NCI-H128 (cell line): Measurements from ENCODE around the gene NAPB.

ENCODE experiments used
- DNase-seq: peaks from one replicate; lab custom pipeline; 2025; ENCODE audit not compliant: unreplicated experiment; lab: John Stamatoyannopoulos, UW

The NAPB gene

DNA sequence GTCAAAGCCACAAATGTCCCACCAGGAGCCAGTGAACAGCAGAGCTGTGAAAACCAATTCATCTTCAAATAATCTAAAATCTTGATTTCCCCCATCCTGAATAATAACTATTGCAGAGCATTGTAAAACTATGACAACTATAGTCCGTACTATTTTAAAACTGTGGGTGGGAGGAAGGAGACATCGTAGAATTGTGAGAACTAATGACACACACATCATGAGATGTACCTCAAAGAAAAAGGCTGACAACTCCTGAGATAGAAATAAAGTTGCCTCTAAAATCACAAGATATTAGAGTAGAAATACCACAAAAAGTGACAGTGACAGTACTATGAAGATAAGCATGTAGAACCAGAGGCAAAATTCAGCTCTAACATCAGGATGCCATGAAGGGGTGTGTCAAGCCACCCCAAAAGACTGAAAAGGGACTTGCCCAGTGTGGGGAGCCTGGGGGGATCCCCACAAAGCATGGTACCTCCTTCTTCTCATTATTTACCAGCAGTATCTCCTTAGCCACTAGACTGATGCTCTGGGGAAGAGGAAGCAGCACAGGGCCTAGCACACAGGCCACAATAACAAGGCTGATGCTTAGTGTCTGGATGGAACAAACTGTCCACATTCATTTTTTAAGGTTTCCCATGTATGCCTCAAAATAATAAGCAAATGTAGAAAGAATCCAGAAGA, 13.4 kb downstream of the NAPB start:
- no peak for DNase-seq

DNA sequence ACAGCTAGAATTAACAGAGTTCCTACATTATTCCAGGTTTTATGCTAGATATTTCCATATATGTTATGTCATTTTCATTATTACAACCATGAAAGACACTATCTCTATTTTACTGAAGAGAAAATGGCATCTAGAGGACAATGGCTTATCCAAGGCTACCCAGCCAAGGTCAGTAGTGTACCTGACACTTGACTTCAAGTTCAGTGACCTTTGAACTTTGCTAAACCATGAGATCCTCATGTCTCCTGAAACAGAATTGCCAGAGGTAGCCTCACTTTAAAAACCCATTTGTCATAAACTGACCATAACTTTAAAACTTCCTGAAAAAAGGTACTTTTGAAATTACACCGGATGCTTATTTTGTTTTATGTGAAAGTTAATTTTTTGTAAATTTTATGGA, 14.4 kb downstream of the NAPB start:
- DNase-seq, result no peak

DNA sequence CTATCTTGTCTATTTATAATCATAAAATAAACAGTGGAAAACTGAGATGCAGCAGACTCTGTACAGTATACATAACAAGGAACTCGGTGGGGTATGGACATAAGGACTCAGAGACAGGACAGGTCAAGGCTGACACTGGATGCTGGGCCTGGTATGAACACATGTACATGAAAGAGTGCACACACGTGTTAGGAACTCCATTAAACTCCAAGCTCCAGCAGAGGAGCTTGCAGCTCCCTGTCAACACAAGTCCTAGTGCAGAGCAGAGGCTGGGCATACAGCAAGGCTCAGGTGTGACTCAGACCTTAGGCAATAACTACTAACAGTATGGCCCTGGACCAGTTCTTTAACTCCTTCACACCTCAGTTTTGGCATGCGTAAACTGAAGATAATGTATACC, 17.1 kb downstream of the NAPB start:
- no peak for DNase-seq

DNA sequence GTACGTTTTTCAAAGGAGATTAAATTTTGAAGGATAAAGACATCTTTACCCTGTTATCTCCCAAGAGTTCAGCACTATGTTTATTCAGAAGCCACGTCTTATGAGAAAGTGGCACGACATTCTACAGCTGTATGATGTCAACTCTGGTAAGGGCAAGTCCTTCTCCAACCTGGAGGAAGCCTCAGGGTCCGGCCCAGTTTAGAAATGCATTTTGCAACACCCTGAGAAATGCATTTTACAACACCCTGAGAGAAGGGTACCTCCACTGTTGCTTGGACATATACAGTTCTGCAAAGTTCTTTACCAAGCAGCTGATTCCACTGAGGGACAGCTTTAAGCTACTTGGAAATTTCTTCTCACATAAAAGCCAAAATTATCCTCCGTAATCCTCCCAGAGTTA, 17.5 kb downstream of the NAPB start:
- DNase-seq, result no peak

DNA sequence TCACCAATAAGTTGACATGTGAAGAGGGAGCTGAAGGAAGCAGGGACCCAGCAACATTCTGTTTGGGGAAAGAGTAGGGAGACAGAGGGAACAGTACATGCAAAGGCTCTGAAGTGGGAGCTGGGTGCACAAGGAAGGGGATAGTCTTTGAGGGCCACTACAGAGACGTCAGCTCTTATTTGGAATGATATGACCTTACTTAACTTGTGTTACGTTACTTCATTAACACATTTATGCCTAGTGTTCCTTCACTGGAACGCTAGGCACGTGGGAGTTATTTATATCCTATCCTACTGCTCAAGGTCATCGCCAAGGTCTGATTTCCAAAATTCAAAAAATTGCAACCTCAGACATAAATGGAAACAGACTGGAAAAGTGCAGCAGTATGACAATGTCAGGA, 20.2 kb downstream of the NAPB start:
- DNase-seq, result no peak

DNA sequence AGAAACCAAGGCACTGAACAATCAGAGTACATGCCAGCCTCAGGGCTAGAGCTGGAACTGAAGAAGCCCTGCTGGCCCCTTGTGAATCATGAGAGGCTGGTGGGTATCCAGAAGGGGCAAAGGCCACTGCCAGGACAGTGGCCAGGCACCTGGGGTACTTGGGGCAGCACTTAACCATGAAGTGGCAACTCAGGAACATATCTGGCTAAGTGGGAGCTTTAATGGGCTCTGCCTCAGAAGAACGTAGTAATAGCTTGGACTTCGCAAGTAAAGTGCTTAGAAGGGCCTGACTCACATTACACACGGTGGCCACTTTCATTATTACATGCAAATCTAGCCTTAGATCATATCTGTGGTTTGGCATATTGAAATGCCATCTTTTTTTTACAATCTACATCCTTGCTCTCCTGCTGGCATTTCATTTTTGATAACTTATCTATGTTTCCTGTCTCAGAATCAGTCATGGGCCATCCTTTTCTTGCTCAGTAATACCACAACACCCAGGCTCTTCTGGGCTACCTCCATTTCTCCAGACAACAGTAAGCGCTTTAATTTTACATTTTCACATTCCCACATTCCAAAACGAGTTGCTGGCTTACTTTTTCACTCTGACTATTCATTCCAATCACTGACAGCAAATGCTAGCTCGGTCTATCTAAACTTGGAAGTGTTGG, 21.6 kb downstream of the NAPB start:
- DNase-seq, result no peak

DNA sequence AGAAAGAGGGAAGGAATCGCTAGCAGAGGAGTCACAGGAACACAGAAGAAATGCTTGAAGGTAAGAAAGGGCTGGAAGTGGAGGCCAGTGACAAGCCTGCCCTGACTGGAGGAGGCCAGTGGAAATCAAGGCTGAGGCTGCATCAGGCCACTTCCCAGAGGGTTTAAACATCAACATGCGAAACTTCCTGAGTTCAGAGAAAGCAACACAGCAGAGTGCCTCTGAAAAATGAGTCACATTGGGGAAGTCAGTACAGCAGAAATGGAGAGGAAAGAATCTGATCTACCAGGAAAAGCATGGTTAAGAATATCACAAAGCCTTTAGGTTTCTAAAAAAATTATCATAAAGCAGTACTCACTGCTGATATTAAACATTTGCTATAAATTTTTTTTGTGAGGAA, 23.3 kb downstream of the NAPB start:
- DNase-seq, result no peak

DNA sequence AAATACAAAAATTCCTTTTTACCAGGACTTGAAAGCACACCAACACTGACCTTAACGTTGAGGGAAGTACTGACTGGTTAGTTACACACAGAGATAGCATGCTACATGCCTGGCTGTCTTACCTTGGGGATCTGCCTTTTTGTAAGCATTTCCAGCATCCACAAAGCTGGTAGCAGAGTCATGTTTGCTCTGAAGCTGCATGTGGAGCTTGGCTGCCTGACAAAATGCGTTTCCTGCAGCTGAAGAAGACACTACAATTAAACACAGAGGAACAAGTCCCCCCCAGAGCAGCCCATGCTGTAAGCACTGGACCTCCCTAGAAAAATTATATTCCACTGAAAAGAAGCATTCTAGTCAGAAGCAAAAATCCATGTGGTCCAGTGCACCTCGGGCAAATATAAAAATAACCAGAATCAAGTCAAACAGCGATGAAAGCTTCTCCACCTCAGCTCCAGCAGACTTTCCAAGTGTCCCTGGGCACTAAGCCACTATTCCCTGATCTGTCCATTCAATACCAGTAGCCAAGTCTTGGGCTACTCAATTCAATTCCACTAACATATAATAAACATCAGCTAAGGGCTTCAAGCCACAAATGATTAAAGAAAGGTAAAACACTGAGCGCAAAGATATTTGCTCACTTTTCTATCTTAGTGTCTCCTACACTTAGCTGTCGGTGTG, 24.2 kb downstream of the NAPB start:
- no peak for DNase-seq

DNA sequence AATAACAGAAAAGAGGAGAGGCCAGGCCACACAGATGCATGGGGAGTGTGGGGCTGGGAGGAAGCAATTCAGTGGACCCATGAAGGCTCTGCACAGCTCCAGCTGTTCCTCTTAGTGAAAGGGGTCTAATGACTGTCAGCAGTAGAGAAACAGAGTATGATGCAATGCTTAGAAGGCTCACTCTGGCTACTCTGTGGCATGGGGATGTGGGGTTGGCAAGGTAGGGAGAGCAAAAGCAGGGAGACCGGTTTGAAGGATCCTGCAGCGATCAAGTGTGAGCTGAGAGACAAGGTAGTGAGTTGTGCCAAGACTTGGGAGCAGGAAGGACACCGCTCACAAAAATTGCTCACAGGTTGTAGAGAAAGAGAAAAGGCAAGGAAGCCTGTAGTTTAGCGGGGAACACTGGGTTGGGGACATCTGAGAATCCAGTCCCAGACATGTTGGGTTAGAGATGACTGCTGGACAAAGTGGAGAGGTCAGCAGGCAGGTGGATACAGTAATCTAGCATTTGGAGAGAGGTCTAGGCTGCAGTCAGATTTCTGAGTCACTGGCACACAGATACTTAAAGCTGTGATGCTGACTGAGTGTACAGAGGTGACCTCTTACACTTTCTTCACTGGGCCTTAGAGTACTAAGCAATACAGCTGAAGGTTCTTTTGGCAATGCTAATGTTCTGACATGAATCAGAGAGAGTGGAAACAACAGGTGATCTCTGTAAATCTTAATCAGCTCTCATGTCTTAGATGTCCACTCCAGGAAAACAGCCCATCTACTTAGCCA, 27.1 kb downstream of the NAPB start:
- no peak for DNase-seq

DNA sequence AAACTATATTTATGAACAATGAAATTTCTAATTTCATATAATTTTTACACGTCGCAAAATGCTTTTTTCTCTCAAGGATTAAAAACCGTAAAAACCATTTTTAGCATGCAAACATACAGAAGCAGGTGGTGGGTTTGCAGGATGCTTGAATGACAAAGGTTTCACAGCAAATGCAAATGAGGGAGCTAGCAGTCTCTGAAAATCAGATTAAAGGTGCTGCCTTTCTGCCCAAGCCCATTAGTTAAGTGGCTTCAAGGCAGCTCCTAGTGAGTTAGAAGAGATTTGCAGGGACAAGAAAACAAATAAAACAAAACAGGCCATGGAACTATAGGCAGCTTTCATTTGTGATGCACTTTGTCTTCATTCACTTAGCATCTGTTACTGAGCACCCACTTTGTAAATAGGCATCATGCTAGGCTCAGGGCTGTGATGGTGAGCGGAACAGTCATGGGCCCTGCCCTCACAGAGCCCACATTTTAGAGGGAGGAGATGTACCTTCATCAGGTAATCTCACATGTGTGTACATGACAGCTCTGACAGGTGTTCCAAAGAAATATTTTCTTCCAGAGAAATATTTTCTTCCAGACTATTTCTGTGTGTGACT, 29.5 kb downstream of the NAPB start:
- no peak for DNase-seq

DNA sequence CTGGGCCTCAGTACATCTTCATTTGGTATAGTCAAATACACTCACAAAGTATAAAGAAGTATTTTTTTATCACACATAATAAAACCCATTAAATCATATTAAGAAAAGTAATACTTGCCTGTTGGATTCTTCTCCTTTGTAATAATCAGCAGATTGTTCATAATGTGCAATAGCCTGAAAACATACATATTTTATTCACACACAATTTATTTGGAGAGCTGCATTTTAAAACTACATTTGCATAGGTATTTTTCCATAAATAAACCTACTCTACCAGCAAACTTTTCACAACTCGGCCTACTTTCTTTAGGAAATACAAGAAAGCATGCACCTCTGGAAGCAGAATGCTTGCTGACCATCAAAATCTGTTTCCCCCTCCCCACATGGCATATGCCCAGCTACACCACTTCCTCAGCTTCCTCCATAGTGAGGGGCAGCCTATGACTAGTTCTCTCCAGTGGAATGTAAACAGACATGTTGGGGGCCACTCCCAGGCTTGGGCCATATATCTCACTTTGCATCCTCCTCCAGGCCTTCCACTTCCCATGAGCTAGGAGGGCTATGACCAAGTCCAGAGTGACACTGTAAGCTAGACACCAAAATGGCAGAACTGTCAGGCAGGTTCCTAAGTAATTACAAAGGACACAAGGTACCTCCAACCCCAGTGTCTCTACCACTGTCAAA, 31.1 kb downstream of the NAPB start:
- no peak for DNase-seq

DNA sequence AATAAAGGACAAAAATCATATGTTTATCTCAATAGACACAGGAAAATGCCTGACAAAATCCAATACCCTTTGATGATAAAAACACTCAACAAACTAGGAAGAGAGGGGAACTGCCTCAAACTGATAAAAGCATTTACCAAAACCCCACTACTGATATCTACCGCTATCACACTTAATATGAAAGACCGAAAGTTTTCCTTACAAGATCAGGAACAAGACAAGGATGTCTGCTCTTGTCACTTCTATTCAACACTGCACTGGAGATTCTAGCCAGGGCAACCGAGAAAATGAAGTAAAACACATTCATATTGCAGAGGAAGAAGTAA, 34.2 kb downstream of the NAPB start:
- DNase-seq, result no peak

DNA sequence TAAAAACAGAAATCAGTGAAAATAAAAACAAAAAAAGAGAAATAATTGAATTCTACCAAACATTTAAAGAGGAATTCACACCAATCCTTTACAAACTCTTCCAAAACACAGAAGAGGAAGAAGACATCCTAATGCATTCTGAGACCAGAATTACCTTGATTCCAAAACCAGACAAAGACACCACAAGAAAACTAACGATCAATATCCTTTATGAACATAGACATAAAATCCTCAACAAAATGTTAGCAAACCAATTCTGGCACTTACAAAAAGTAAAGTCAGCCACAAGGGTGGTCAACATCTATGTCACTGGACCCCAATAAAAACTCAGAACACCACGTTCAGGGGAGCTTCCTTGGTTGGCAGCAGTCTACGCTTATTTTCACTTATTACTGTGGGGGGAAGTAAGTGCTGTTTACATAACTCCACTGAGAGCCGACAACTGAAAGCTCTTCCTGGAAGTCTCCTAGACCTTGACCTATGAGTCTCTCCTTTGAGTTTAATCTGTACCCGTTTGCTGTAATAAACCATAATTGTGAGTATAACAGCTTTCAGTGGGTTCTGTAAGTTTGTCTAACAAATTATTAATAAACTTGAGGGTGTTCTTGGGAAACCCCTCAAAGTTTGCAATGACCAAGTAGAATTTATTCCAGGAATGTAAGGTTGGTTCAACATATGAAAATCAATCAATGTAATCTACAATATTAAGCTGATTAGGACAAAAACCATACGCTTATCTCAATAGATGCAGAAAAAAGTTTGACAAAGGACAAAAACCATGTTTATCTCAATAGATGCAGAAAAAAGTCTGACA, 34.8 kb downstream of the NAPB start:
- no peak for DNase-seq

DNA sequence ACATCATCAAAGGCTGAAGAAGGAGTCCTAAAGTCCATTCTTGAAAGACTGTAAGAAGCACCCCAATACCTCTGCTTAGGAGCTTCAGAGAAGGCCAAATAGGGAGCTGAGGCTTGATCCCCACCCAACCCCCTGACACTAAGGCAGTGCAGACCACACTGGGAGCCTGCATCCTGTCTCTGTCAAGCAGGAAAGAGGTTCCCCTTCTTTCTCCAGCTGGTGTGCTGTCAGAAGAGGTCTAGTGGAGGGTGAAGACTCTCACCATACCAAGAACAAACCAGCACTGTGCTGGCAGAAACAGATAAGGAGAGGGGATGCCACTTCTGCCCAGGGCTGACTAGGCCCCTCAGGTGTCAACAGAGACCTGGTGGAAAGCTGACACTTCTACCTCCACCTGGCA, 39.4 kb downstream of the NAPB start:
- DNase-seq, result no peak

DNA sequence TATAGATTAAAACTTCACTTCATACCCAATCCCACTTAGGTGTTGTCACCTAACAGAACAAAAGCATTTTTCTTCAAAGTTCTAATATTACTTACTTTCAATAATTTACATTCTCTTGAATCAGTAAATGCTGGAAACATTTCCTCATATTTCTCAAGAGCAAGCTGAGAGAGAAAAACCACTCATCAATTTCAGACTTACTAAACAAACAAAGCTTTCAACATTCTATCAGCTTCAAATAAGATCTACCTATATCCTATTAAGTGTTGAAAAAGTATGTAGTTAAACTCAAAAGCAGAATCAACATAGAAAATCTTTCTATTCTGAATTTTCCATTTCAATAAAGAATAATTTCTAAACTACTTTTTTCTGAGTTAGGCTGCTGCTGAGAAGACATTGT, 41.5 kb downstream of the NAPB start:
- no peak for DNase-seq

DNA sequence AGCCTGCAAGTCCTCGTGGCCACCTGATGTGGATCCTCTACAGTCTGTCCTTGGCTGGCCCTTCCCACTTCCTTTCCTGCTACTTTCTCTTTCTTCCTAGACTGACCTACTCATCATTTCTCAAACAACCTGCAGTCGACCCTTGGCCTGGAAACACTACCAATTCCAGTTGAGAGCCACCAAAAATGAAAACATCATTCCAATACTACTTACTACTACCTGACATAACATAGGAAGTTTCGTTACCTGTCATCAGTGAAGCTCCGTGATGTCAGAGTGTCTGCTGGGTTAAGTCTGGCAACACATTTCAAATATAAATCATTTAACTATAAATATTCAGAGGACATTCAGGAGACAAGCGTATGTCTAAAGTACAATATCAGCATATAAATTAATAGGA, 45.5 kb downstream of the NAPB start:
- DNase-seq, result no peak

DNA sequence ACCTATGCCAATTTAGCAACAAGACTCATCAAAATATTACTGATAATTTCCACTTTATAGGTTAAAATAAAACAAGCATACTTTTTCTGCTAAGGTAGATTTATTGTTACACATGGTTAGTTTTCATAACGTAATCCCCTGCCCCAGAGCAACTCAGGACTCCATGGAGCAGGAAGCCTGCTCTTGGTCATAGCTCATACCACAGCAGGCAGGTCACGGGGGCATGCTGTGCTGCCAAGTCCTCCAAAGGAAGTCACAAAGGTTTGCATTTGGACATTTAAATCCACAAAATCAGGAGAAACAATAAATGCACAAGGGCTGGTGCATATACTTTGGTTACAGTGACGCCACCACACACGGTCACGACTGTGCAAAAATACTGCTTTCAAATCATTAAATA, 46.8 kb downstream of the NAPB start:
- DNase-seq, result no peak

DNA sequence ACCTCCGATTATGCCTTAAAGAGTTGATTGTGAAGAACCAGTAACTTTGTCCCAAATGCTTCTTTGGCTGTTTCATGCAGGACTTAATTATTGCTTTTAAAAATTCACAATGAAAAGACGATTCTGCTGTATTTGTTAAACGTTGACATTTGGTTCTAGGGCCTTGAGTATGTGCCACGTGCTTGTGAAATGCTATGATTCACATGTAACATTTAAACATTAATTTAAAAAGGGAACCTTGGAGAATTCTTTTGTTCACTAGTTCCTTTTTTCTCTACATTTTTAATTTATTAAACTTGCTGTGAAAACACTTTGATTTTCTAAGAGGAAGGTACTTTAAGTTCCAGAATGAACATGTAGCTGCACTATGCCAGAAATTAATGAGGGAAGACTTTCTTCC, 49.8 kb downstream of the NAPB start:
- DNase-seq, result no peak

DNA sequence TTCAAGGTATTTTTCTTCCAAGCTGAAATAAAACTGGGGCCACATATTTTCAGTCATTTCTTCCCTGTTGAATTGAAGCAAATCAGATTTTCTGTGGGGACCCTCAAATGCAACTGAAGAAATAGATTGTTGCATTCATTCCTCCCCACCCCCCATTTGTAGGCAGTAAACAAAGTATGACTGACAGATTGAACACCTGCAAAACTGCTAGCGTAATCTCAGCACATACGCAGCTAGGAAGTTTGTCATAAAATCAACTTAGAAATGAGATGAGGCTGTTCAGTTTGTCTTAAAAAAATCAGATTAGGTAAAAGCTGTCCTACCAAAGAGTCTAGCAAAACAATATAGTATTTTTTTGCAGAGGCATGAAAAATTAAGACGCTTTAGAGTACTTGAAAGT, 50.4 kb downstream of the NAPB start:
- DNase-seq, result no peak

DNA sequence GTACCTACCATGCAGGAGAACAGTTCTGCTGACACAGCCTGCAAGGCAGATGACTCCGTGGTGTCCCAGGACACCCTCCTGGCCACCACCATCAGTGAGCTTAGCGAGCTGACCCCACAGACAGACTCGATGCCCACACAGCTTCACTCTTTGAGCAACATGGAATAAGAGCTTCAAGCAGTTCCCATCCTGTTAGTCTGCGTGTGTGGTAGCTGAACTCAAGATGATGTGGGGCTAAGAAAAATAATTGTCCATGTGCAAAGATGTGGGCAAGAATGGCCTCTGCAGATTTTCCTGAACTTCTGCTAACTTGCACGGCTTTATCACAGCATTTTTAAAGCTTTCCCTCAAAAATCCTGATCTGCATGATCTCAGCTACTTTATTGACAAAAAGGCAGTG, 51.0 kb downstream of the NAPB start:
- no peak for DNase-seq
